A549 (cell line): Measurements from ENCODE around the gene CNOT6. TPM values are rescaled to one million over a fixed set of nuclear protein-coding genes. Genes with fewer than 3 reads are reported as not detected.

Experiments
- ATAC-seq, 2 experiments: fragments of 200-7000 bp in 1 of 2; fragments of >200 bp in 1 of 2; cut with Nextera tagmentation in 1 of 2; cut with Tn5 transposase in 1 of 2; 3 replicates each; pipeline versions ENCODE4 v1.8.0 to v1.9.1; 2018 to 2020; ENCODE audit warnings: mild to moderate bottlenecking in 1 of 2, moderate library complexity in 1 of 2
- CTCF ChIA-PET: fragments of 300-600 bp; sonication (Branson Sonifier 250); formaldehyde crosslinking; extraction: SDS; loops from one replicate; lab custom pipeline; 2021; ENCODE audit warnings: antibody characterized with exemption, inconsistent platforms; lab: Yijun Ruan, JAX
- POLR2A ChIA-PET: fragments of 350-600 bp; formaldehyde crosslinking; extraction: SDS; loops from one replicate; lab custom pipeline; 2021; ENCODE audit warnings: antibody characterized with exemption, inconsistent platforms; lab: Yijun Ruan, JAX
- DNase-seq, 2 experiments: peaks; one replicate each; pipeline versions ENCODE4 v3.0.0 to v3.0.0-alpha.2; 2011 to 2016; ENCODE audit warnings: low read depth in 1 of 2, low spot score in 1 of 2
- FAIRE-seq: peaks from 2 replicates; lab custom pipeline; 2011; peaks lifted over from hg19 to GRCh38; lab: Jason Lieb, UNC
- H3K27ac ChIP-seq, 2 experiments: fragments of >200 bp; sonication (Bioruptor Twin); formaldehyde crosslinking; 3 replicates each; pipeline ENCODE4 v1.5.1; 2016 to 2017
- H3K4me1 ChIP-seq: fragments of >200 bp; sonication (Bioruptor Twin); formaldehyde crosslinking; 3 replicates; pipeline ENCODE4 v1.6.1; 2016
- H3K4me2 ChIP-seq: fragments of >200 bp; sonication (Bioruptor Twin); formaldehyde crosslinking; 3 replicates; pipeline ENCODE4 v1.6.1; 2016
- H3K4me3 ChIP-seq: fragments of >200 bp; sonication (Bioruptor Twin); formaldehyde crosslinking; 3 replicates; pipeline ENCODE4 v1.5.1; 2016
- H3K9me3 ChIP-seq: fragments of >200 bp; sonication (Bioruptor Twin); formaldehyde crosslinking; 3 replicates; pipeline ENCODE4 v1.6.1; 2016
- BHLHE40 ChIP-seq: IDR thresholded peaks from 2 replicates; pipeline ENCODE4 v1.6.1; 2012; ENCODE audit warnings: low read depth, low read length, inconsistent platforms
- CBX2 ChIP-seq: fragments of 200-600 bp; sonication (generic); IDR thresholded peaks from 2 replicates; pipeline ENCODE4 v1.6.1; 2016; ENCODE audit warnings: low read depth, mild to moderate bottlenecking, borderline replicate concordance
- CBX8 ChIP-seq: fragments of 200-600 bp; sonication (generic); IDR thresholded peaks from 2 replicates; pipeline ENCODE4 v1.6.1; 2016
- CEBPB ChIP-seq, 2 experiments: fragments of >200 bp in 1 of 2; sonication (Bioruptor Twin) in 1 of 2; formaldehyde crosslinking in 1 of 2; IDR thresholded peaks; 2 replicates each; pipeline ENCODE4 v1.6.1; 2012 to 2016
- CHD4 ChIP-seq: fragments of 200-600 bp; sonication (generic); IDR thresholded peaks from 2 replicates; pipeline ENCODE4 v1.6.1; 2016; ENCODE audit warnings: antibody characterized with exemption, mild to moderate bottlenecking, borderline replicate concordance
- CTCF ChIP-seq: fragments of >200 bp; sonication (Bioruptor Twin); formaldehyde crosslinking; IDR thresholded peaks from 3 replicates; pipeline ENCODE4 v1.5.1; 2016
- EHMT2 ChIP-seq: fragments of 200-600 bp; sonication (generic); IDR thresholded peaks from 2 replicates; pipeline ENCODE4 v1.6.1; 2016; ENCODE audit warnings: antibody characterized with exemption, low read depth, mild to moderate bottlenecking, moderate library complexity
- GATA3 ChIP-seq: IDR thresholded peaks from 2 replicates; pipeline ENCODE4 v1.6.1; 2012; ENCODE audit warnings: borderline replicate concordance
- HDAC2 ChIP-seq: fragments of 200-600 bp; sonication (generic); IDR thresholded peaks from 2 replicates; pipeline ENCODE4 v1.6.1; 2016
- JUNB ChIP-seq: fragments of >200 bp; sonication (Bioruptor Twin); formaldehyde crosslinking; IDR thresholded peaks from 2 replicates; pipeline ENCODE4 v1.6.1; 2016
- KDM1A ChIP-seq: fragments of 200-600 bp; sonication (generic); IDR thresholded peaks from 2 replicates; pipeline ENCODE4 v1.6.1; 2016; ENCODE audit warnings: low read depth, mild to moderate bottlenecking
- MYC ChIP-seq: IDR thresholded peaks from 2 replicates; pipeline ENCODE4 v1.6.1; 2012; ENCODE audit warnings: mild to moderate bottlenecking, inconsistent platforms, low read length, improper control_type of control experiment, borderline replicate concordance
- NFE2L2 ChIP-seq: fragments of 150-350 bp; conservative IDR thresholded peaks from 2 replicates; pipeline ENCODE4 v1.6.1; 2014; ENCODE audit warnings: low read length
- NR3C1 ChIP-seq: fragments of >200 bp; sonication (Bioruptor Twin); formaldehyde crosslinking; IDR thresholded peaks from 3 replicates; pipeline ENCODE4 v1.6.1; 2017
- RNF2 ChIP-seq: fragments of 200-600 bp; sonication (generic); IDR thresholded peaks from 2 replicates; pipeline ENCODE4 v1.6.1; 2016; ENCODE audit warnings: low read depth, mild to moderate bottlenecking, antibody characterized with exemption, moderate library complexity, borderline replicate concordance
- SMC3 ChIP-seq: fragments of >200 bp; sonication (Bioruptor Twin); formaldehyde crosslinking; IDR thresholded peaks from 3 replicates; pipeline ENCODE4 v1.6.1; 2018; ENCODE audit warnings: inconsistent platforms
- SREBF2 ChIP-seq: fragments of 450-650 bp; IDR thresholded peaks from 2 replicates; pipeline ENCODE4 v1.6.1; 2014; ENCODE audit warnings: mild to moderate bottlenecking, moderate library complexity
- ZFP36 ChIP-seq: fragments of 450-650 bp; IDR thresholded peaks from 2 replicates; pipeline ENCODE4 v1.6.1; 2014; ENCODE audit warnings: borderline replicate concordance; ENCODE audit not compliant: partially characterized antibody
- WGBS: methylation state at CpG from one replicate; pipeline ENCODE4 v1.1.6; 2017; ENCODE audit errors: missing lambda C conversion rate; 5-methylcytosine and 5-hydroxymethylcytosine counted together
- polyA plus RNA-seq, 4 experiments: library from polyadenylated mRNA; depleted of rRNA in 3 of 4; stranded (reverse); fragments of >200 nt; fragmentation: RNase III in 1 of 4; extraction: RNeasy Plus Mini Kit Qiagen cat#74134 plus additional on column Dnase treatment in 1 of 4; gene quantifications; 2 replicates in 3 of 4; 3 replicates in 1 of 4; pipeline ENCODE4 v1.2.3, GENCODE V29; 2011 to 2017
- TF ChIP-seq, protein P1 (sequence below): fragments of 250-450 bp; sonication (Bioruptor Pico); IDR thresholded peaks from 2 replicates; pipeline ENCODE4 v1.5.0; 2021; ENCODE audit warnings: mild to moderate bottlenecking, moderate library complexity, borderline replicate concordance
- TF ChIP-seq, protein P2 (sequence below): IDR thresholded peaks from 2 replicates; pipeline ENCODE4 v1.6.1; 2012

CNOT6 gene
- polyA plus RNA-seq, 2 of the 4 experiments (the other 2 are of a cell fraction) = 18.2 to 28.5 TPM

DNA sequence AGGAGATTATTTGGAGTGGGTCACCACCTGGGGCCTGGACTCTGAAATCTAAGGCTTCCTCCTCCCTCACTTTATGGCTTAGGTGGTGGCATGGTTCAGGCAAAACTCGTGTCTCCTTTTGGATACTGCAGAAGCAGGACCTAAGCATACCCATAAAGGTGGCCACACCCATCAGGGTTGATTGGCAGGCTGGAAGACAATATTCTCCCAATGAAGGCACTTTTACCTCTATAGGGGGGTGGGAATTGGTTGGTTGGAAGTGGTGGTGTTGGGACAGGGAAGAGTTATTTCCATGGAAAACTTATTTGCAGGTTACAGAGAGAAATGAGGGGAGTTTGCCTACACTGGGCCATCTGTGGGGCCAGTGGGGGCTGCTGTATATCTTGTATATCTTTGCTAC, 39.7 kb downstream of the CNOT6 start (continued):
- no peak for TF ChIP-seq CTCF
- TF ChIP-seq, protein P1, sequence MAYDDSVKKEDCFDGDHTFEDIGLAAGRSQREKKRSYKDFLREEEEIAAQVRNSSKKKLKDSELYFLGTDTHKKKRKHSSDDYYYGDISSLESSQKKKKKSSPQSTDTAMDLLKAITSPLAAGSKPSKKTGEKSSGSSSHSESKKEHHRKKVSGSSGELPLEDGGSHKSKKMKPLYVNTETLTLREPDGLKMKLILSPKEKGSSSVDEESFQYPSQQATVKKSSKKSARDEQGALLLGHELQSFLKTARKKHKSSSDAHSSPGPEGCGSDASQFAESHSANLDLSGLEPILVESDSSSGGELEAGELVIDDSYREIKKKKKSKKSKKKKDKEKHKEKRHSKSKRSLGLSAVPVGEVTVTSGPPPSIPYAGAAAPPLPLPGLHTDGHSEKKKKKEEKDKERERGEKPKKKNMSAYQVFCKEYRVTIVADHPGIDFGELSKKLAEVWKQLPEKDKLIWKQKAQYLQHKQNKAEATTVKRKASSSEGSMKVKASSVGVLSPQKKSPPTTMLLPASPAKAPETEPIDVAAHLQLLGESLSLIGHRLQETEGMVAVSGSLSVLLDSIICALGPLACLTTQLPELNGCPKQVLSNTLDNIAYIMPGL (CRISPR knock-in tag) = no peak
- TF ChIP-seq, all 56 proteins: peak for 0

DNA sequence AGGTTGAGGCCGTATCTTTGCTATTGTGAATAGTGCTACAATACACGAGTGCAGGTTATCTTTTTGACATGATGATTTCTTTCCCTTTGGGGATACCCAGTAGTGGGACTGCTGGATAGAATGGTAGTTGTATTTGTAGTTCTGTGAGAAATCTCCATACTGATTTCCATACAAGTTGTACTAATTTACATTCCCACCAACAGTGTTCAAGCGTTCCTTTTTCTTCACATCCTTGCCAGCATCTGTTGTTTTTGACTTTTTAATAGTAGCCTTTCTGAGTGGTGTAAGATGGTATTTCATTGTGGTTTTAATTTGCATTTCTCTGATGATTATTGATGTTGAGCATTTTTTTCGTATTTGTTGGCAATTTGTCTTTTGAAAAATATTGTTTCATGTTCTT, 41.4 kb downstream of the CNOT6 start:
- no peak for ATAC-seq
- Histone ChIP-seq H3K4me1 (no peaks in the 10 kb centered on the region), H3K4me3 (no peak overlapping the region), H3K27ac (no peak overlapping the region), H3K9me3 (no peaks in the 10 kb centered on the region), H3K4me2 (no peak overlapping the region)
- ChIA-PET POLR2A (no interaction called here), CTCF (no interaction called here)
- WGBS = 95% methylated on average over 4 of the region's 4 CpGs
- no peak for DNase-seq
- TF ChIP-seq MYC = no peak
- TF ChIP-seq SMC3 = no peak
- no peak for TF ChIP-seq CBX2
- no peak for TF ChIP-seq HDAC2
- no peak for TF ChIP-seq KDM1A
- no peak for FAIRE-seq

DNA sequence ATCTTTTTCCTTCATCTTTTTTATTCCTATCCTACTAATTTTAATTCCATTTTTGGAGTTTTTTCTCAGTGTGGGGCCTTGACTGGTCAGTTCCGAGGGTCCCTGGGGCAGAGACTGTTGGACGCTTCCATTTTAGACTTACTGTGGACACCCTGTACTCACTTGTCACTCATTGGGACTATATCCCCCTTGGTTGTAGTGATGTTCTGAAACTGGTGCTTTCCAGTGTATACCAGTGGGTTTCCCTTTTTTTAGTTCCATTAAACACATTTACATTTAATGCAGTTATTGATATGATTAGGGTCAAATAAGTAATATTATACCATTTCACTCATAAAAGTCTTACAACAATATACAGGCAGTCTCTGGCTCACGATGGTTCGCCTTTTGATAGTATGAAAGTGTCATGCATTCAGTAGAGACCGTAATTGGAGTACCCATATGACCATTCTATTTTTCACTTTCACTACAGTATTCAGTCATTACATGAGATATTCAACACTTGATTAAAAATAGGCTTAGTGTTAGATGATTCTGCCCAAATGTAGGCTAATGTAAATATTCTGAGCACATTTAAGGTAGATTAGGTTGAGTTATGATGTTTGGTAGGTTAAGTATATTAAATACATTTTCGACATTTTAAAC, 46.0 kb downstream of the CNOT6 start:
- H3K4me2 ChIP-seq = no peak overlapping the region
- POLR2A ChIA-PET = interaction anchor here (0.7 kb wide), 1 partner anchor 57 kb away, joined by 4 read pairs; no protein-coding TSS in a partner anchor
- H3K27ac ChIP-seq = no peak overlapping the region
- TF ChIP-seq NFE2L2 (no peak), CBX8 (no peak), GATA3 (no peak), KDM1A (no peak)
- CTCF ChIA-PET = no interaction called here
- no peak overlapping the region for H3K4me3 ChIP-seq
- WGBS = 85% methylated on average over 6 of the region's 6 CpGs
- FAIRE-seq = no peak
- no peak for DNase-seq
- ATAC-seq = no peak
- no peaks in the 10 kb centered on the region for H3K9me3 ChIP-seq
- H3K4me1 ChIP-seq = no peaks in the 10 kb centered on the region

GRCh38 chr5:180541710-180542109, 47.5 kb downstream of the CNOT6 start:
- no peak overlapping the region for H3K27ac ChIP-seq
- H3K4me3 ChIP-seq = no peak overlapping the region
- TF ChIP-seq RNF2 = no peak
- no peak for TF ChIP-seq CHD4
- TF ChIP-seq, all 56 proteins: peak for 0
- DNase-seq (peak in 1 of 2 experiments; percentile 13), ATAC-seq (peak in 1 of 2 experiments; percentile 50; a peak in 2 of 6 replicates), FAIRE-seq (no peak)
- H3K4me2 ChIP-seq = no peak overlapping the region
- WGBS = 93% methylated on average over 9 of the region's 9 CpGs
- H3K9me3 ChIP-seq = no peaks in the 10 kb centered on the region
- ChIA-PET POLR2A (no interaction called here), CTCF (interaction anchor here (0.8 to 0.9 kb wide), 2 partner anchors 30 to 72 kb away, joined by 3 read pairs; no protein-coding TSS in a partner anchor)
- no peaks in the 10 kb centered on the region for H3K4me1 ChIP-seq

DNA sequence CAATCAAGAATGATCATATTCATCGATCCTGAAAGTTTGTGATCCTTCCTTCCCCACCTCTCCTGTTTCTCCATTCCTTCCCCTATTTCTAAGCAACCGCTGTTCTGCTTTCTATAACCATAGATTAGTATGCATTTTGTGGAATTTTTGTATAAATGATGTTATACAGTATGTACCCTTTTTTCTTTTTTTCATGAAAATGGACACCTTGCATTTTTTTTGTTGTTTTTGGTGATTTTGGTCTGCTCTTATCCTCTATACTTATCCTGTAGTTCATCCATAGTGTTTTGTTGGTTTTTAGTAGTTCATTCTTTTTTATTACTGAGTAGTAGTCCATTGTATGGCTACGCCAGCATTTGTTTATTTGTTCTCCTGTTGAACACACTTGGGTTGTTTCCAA, 51.1 kb downstream of the CNOT6 start:
- Histone ChIP-seq H3K4me3 (no peak overlapping the region), H3K27ac (no peak overlapping the region), H3K4me2 (no peak overlapping the region), H3K4me1 (peaks cover 4% of the 10 kb centered on the region; the same call in 1 of the 3 replicates), H3K9me3 (no peaks in the 10 kb centered on the region)
- ChIA-PET CTCF (no interaction called here), POLR2A (no interaction called here)
- WGBS = 87% methylated on average over 3 of the region's 3 CpGs
- ATAC-seq (no peak), DNase-seq (no peak), FAIRE-seq (no peak)
- TF ChIP-seq BHLHE40 (no peak), NFE2L2 (no peak), SMC3 (no peak), SREBF2 (no peak), CEBPB (IDR thresholded peaks at IDR 0.05) (no peak), EHMT2 (no peak), ZFP36 (no peak), HDAC2 (no peak), JUNB (no peak), RNF2 (no peak), NR3C1 (no peak)
- TF ChIP-seq, protein P2, sequence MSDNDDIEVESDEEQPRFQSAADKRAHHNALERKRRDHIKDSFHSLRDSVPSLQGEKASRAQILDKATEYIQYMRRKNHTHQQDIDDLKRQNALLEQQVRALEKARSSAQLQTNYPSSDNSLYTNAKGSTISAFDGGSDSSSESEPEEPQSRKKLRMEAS = no peak
